A172 (cell line): ENCODE results near the gene MTG2. TPM values are rescaled to one million over a fixed set of nuclear protein-coding genes. Genes with fewer than 3 reads are reported as not detected.

Source experiments
- DNase-seq: peaks from one replicate; pipeline ENCODE4 v3.0.0-alpha.2; 2015; ENCODE audit warnings: low spot score
- total RNA-seq: library from RNA; depleted of rRNA; stranded (reverse); fragments of >200 nt; shearing (Covaris generic); gene quantifications from 2 replicates; pipeline ENCODE4 v1.2.3, GENCODE V29; 2014

MTG2 gene
- total RNA-seq, 1 experiment from 2014 or later, result 14.9 TPM

- no peak for DNase-seq
Measured at GRCh38 chr20:62219992-62220665, 37.3 kb downstream of the MTG2 start, which contains the start of gene HRH3. HRH3 (minus strand) TSS chr20:62220278; CDS start chr20:62219970, 308 bp downstream.

- DNase-seq, result no peak
Measured at GRCh38 chr20:62220666-62221568, 38.1 kb downstream of the MTG2 start.

- no peak for DNase-seq
Measured at GRCh38 chr20:62222266-62222850, 39.5 kb downstream of the MTG2 start.

- DNase-seq, result no peak
Measured at GRCh38 chr20:62222972-62223371, 40.1 kb downstream of the MTG2 start.

- no peak for DNase-seq
Measured at GRCh38 chr20:62223571-62223970, 40.7 kb downstream of the MTG2 start.

GRCh38 chr20:62224113-62224855, 41.5 kb downstream of the MTG2 start:
- no peak for DNase-seq

GRCh38 chr20:62225026-62225425, 42.2 kb downstream of the MTG2 start:
- no peak for DNase-seq

GRCh38 chr20:62225820-62226635, 43.2 kb downstream of the MTG2 start:
- DNase-seq, result no peak

GRCh38 chr20:62226707-62227590, 44.1 kb downstream of the MTG2 start:
- no peak for DNase-seq

GRCh38 chr20:62227591-62227976, 44.8 kb downstream of the MTG2 start:
- DNase-seq, result no peak

- DNase-seq, result no peak
Measured at GRCh38 chr20:62227977-62228958, 45.4 kb downstream of the MTG2 start.

GRCh38 chr20:62228982-62229545, 46.2 kb downstream of the MTG2 start:
- no peak for DNase-seq

- DNase-seq, result no peak
Measured at GRCh38 chr20:62229667-62230066, 46.8 kb downstream of the MTG2 start.

- DNase-seq, result no peak
Measured at GRCh38 chr20:62230276-62230675, 47.4 kb downstream of the MTG2 start.

- DNase-seq, result no peak
Measured at GRCh38 chr20:62230696-62231095, 47.9 kb downstream of the MTG2 start.

GRCh38 chr20:62231292-62231691, 48.5 kb downstream of the MTG2 start:
- DNase-seq, result no peak

GRCh38 chr20:62232194-62232593, 49.4 kb downstream of the MTG2 start:
- no peak for DNase-seq
